Smooth muscle cell (in vitro differentiated cells): Measurements from ENCODE around the gene ZNF830. TPM values are rescaled to one million over a fixed set of nuclear protein-coding genes. Genes with fewer than 3 reads are reported as not detected.

Source experiments
- DNase-seq: peaks from one replicate; lab custom pipeline; 2025; ENCODE audit not compliant: unreplicated experiment; lab: John Stamatoyannopoulos, UW
- H2AFZ ChIP-seq: fragments of 200-600 bp; sonication (generic); 2 replicates; pipeline ENCODE4 v1.6.0; 2016; ENCODE audit warnings: antibody characterized with exemption, low read depth, mild to moderate bottlenecking
- H3F3A ChIP-seq: fragments of 200-600 bp; sonication (generic); 2 replicates; pipeline ENCODE4 v1.6.0; 2017; ENCODE audit warnings: antibody characterized with exemption, low read depth
- H3K27ac ChIP-seq: fragments of 200-600 bp; sonication (generic); 2 replicates; pipeline ENCODE4 v1.5.1; 2016; ENCODE audit warnings: low read depth, mild to moderate bottlenecking
- H3K27me3 ChIP-seq: fragments of 200-600 bp; sonication (generic); 2 replicates; pipeline ENCODE4 v1.6.1; 2016; ENCODE audit warnings: low read depth, mild to moderate bottlenecking
- H3K36me3 ChIP-seq: fragments of 200-600 bp; sonication (generic); 2 replicates; pipeline ENCODE4 v1.5.1; 2016; ENCODE audit warnings: low read depth
- H3K4me1 ChIP-seq: fragments of 200-600 bp; sonication (generic); 2 replicates; pipeline ENCODE4 v1.5.1; 2016; ENCODE audit warnings: low read depth
- H3K4me2 ChIP-seq: fragments of 200-600 bp; sonication (generic); 2 replicates; pipeline ENCODE4 v1.6.0; 2016; ENCODE audit warnings: mild to moderate bottlenecking
- H3K4me3 ChIP-seq: fragments of 200-600 bp; sonication (generic); 2 replicates; pipeline ENCODE4 v1.5.1; 2016; ENCODE audit warnings: mild to moderate bottlenecking
- H3K79me2 ChIP-seq: fragments of 200-600 bp; sonication (generic); 2 replicates; pipeline ENCODE4 v1.6.0; 2016; ENCODE audit warnings: low read depth, mild to moderate bottlenecking
- H3K9ac ChIP-seq: fragments of 200-600 bp; sonication (generic); 2 replicates; pipeline ENCODE4 v1.6.0; 2016; ENCODE audit warnings: low read depth
- H3K9me3 ChIP-seq: fragments of 200-600 bp; sonication (generic); replicated peaks from 2 replicates; pipeline ENCODE4 v1.5.1; 2016; ENCODE audit warnings: low read depth
- H4K20me1 ChIP-seq: fragments of 200-600 bp; sonication (generic); 2 replicates; pipeline ENCODE4 v1.6.0; 2016; ENCODE audit warnings: low read depth
- CTCF ChIP-seq: fragments of 200-600 bp; sonication (generic); IDR thresholded peaks from 2 replicates; pipeline ENCODE4 v1.5.1; 2017; ENCODE audit warnings: borderline replicate concordance, mild to moderate bottlenecking, antibody characterized with exemption; ENCODE audit not compliant: insufficient read depth, poor library complexity, severe bottlenecking
- WGBS: methylation state at CpG from one replicate; pipeline ENCODE4 v1.1.7; 2016; ENCODE audit warnings: low lambda C conversion rate; 5-methylcytosine and 5-hydroxymethylcytosine counted together
- polyA plus RNA-seq: library from polyadenylated mRNA; unstranded; fragments of >200 nt; fragmentation: Nextera tagmentation; extraction: Ambion mirVana; gene quantifications from 2 replicates; pipeline ENCODE4 v1.2.1, GENCODE V29; 2016
- total RNA-seq: library from RNA; depleted of rRNA; stranded (reverse); fragments of >200 nt; gene quantifications from 2 replicates; pipeline ENCODE4 v1.2.3, GENCODE V29; 2014

Gene ZNF830
- total and polyA plus RNA-seq, 2 experiments from 2014 or later, result 10.2 to 10.4 TPM

GRCh38 chr17:35002876-35003551, 41.7 kb downstream of the ZNF830 start:
- Histone ChIP-seq H3K4me2 (no peak overlapping the region), H3K36me3 (no peaks in the 10 kb centered on the region), H2AFZ (no peak overlapping the region), H3K4me3 (no peak overlapping the region), H3K79me2 (no peaks in the 10 kb centered on the region), H3K9me3 (no peaks in the 10 kb centered on the region), H3K27me3 (no peaks in the 10 kb centered on the region), H3K27ac (no peak overlapping the region), H3K4me1 (no peaks in the 10 kb centered on the region), H4K20me1 (no peaks in the 10 kb centered on the region), H3F3A (no peaks in the 10 kb centered on the region), H3K9ac (no peak overlapping the region)
- 96% methylated on average over 15 of the region's 15 CpGs for WGBS
- DNase-seq, result no peak
- TF ChIP-seq CTCF, result no peak

DNA sequence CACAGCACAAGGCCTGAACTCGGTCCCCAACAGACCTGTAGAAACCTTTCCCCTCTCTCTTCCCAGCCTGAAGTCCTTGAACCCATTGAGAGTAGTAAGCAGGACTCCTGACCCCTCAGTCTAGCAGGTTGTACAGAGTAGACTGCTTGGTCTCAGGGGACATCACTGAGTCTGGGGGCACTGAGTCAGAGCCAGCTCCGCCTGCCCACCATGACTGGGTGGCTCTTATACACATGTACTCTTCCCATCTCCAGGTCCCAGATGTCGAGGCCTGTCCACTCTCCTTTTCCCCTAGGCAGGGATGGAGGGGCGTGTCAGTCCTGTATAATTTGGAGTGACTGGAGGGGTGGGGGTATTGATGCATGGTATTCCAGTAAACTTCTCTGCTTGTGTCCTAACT, 42.4 kb downstream of the ZNF830 start:
- no peaks in the 10 kb centered on the region for H3K4me1 ChIP-seq
- no peaks in the 10 kb centered on the region for H3K36me3 ChIP-seq
- no peak for TF ChIP-seq CTCF
- H3K9me3 ChIP-seq, result no peaks in the 10 kb centered on the region
- H4K20me1 ChIP-seq, result no peaks in the 10 kb centered on the region
- 97% methylated on average over 4 of the region's 4 CpGs for WGBS
- no peak overlapping the region for H2AFZ ChIP-seq
- DNase-seq, result no peak
- no peak overlapping the region for H3K27ac ChIP-seq
- no peak overlapping the region for H3K9ac ChIP-seq
- H3K27me3 ChIP-seq, result no peaks in the 10 kb centered on the region
- no peaks in the 10 kb centered on the region for H3K79me2 ChIP-seq
- H3K4me3 ChIP-seq, result no peak overlapping the region
- no peak overlapping the region for H3K4me2 ChIP-seq
- H3F3A ChIP-seq, result no peaks in the 10 kb centered on the region

- H3K36me3 ChIP-seq, result no peaks in the 10 kb centered on the region
- 93% methylated on average over 4 of the region's 4 CpGs for WGBS
Measured at GRCh38 chr17:35006345-35006744, 45.0 kb downstream of the ZNF830 start.

More at GRCh38 chr17:35006345-35006744, 45.0 kb downstream of the ZNF830 start:
- H3F3A ChIP-seq, result no peaks in the 10 kb centered on the region
- no peak overlapping the region for H2AFZ ChIP-seq
- H3K4me1 ChIP-seq, result no peaks in the 10 kb centered on the region
- H3K4me2 ChIP-seq, result no peak overlapping the region
- H3K27me3 ChIP-seq, result no peaks in the 10 kb centered on the region
- H3K9me3 ChIP-seq, result no peaks in the 10 kb centered on the region
- no peak overlapping the region for H3K9ac ChIP-seq
- no peaks in the 10 kb centered on the region for H3K79me2 ChIP-seq
- H3K4me3 ChIP-seq, result no peak overlapping the region
- no peak overlapping the region for H3K27ac ChIP-seq
- no peak for TF ChIP-seq CTCF
- no peak for DNase-seq
- H4K20me1 ChIP-seq, result no peaks in the 10 kb centered on the region
